ENCODE measurements around the gene EMID1.

The EMID1 gene

DNA sequence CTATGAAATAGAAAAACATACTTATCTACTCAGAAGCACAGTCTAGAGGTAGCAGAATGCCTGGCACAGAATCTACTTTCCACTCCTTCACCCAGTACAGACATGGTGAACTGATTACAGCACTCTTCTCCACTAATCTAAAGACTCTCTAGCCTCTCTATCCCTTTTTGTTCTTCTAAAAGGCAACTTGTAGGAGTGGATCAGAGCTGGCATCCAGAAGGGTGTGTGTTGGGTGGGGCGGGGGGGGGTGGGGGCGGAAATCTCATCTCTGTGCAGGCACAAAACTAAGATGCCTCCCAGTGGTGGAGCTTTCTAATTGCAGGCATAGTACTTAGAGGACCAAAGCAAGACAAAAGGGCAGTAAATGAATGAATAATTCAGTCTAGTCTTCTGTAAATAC is 11.5 kb upstream of the EMID1 start:
- H3K27ac ChIP-seq = no peak overlapping the region
- no peak for DNase-seq (ENCODE audit: low read depth, low spot score)

GRCh38 chr22:29195118-29195963 is 10.4 kb upstream of the EMID1 start:
- DNase-seq (ENCODE audit: low read depth, low spot score) = no peak
- H3K27ac ChIP-seq = no peak overlapping the region

DNA sequence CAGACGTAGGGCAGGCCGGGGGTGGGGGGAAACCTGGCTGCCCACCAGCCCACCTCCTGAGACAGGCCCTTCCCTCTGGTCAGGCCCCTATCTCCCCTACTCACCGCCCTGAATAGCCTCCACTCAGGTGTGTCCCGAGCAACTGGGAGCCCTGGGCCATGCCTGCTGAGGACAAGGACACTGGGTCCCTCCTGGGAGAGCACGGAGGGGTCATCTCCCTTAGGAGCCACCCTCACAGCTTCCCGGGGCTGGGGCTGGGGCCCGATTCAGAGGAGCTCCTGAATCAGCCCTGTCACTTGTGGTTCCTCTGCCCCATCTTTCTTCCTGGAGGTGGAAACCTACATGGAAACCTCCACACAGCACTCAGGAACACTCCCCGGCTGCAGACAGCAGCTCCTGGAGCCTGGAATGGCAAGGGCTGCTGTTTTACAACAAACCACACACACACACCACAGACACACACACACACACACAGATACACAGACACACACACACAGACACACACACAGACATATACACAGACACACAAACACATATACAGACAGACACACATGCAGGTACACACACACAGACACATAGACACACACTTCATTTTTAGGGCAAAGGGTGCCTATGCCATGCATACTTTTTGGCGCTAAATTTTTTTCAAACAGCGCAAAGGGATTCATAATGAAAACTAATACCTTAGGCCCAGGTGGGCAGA is 9.6 kb upstream of the EMID1 start:
- no peak overlapping the region for H3K27ac ChIP-seq
- no peak for DNase-seq (ENCODE audit: low read depth, low spot score)

- no peak for DNase-seq (ENCODE audit: low read depth, low spot score)
- H3K27ac ChIP-seq = no peak overlapping the region
These were observed 8.6 kb upstream of the EMID1 start for GRCh38 chr22:29197096-29197495.

- H3K27ac ChIP-seq = no peak overlapping the region
- no peak for DNase-seq (ENCODE audit: low read depth, low spot score)
These were observed 7.5 kb upstream of the EMID1 start for GRCh38 chr22:29198240-29198639.

- DNase-seq (ENCODE audit: low read depth, low spot score) = no peak
- no peak overlapping the region for H3K27ac ChIP-seq
These were observed 5.8 kb upstream of the EMID1 start for GRCh38 chr22:29199702-29200400.

DNA sequence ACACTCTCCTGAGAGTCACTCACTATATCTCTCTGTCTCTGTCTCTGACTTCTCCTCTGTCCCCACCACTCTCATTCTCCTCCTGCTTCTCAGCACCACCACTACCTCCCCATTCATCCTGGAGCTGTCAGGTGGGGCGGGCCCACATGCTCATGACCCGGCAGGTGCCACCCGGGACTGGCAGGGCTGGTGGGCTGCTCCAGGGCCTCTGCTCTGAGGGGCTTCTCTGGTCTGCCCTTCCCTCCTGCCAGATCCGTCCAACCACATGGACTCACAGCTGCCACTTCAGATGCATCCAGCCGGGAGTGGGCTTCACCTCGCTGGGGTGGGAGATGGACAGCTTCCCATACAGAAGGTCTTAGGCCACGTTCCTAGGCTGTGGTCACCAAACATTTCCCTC is 4.8 kb upstream of the EMID1 start:
- H3K27ac ChIP-seq = no peak overlapping the region
- DNase-seq (ENCODE audit: low read depth, low spot score) = no peak

DNA sequence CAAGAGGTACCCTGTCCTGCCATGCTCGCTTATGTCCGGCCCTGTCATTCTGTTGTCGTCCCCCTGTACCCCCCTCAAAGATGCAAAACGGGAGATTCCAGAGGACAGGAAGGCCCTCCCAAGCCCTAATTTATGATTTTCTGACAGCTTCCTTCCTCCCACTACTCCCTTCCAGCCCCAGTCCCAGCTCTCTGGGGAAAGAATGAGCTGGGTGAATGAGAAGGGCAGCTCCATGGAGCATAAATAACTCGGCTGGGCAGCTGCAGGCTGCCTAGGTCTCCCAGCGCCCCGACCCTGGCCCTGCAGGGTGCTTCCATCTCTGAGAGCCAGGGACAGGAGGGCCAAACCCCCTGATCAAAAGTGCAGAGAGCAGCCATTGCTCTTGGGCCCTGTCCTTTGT is 3.9 kb upstream of the EMID1 start:
- H3K27ac ChIP-seq = no peak overlapping the region
- DNase-seq (ENCODE audit: low read depth, low spot score) = no peak

DNA sequence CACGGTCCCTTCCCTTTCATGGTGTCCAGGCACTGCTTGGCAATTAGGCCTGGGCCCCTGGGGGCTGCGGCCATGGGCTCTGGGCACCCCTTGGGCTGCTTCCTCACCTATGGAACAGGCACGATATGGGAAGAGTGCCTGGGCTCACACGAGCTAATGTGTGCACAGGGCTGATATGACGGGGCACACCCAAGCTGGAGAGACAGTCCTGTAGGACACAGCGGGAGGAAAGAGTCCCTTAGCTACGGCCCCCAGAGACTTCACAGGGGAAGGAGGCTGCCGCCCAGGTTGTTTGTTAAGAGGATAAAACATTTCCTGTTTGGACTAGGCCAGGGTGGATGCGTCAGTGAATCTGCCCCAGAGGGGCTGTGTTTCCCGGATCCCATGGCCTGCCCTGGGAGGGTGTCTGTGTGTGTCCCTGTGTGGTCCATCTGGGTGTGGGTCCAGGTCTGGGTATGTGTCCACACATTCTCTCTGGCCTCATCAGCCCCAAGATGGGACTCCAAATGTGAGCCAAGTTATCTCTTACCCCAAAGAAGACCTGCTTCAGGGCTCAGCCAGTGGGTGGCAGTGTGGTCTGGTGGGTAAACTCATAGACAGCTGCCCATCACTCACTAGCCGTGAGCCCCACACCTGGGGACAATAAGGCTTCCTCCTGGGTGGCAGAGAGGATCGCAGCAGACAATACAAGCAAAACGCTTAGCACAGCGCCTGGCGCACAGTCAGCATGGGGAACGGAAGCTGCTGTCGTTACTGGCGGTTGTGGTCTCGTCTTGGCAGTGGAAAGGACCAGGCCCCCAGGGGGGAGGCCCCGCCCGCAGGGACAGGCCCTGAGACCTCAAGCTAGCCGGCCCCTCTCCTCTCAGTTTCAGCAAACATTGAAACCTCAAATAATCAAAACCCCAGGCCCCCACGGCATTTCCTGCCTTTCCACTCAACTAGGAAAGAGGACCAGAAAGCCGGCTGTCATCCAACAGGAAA is 3.2 kb upstream of the EMID1 start:
- H3K27ac ChIP-seq = no peak overlapping the region

DNA sequence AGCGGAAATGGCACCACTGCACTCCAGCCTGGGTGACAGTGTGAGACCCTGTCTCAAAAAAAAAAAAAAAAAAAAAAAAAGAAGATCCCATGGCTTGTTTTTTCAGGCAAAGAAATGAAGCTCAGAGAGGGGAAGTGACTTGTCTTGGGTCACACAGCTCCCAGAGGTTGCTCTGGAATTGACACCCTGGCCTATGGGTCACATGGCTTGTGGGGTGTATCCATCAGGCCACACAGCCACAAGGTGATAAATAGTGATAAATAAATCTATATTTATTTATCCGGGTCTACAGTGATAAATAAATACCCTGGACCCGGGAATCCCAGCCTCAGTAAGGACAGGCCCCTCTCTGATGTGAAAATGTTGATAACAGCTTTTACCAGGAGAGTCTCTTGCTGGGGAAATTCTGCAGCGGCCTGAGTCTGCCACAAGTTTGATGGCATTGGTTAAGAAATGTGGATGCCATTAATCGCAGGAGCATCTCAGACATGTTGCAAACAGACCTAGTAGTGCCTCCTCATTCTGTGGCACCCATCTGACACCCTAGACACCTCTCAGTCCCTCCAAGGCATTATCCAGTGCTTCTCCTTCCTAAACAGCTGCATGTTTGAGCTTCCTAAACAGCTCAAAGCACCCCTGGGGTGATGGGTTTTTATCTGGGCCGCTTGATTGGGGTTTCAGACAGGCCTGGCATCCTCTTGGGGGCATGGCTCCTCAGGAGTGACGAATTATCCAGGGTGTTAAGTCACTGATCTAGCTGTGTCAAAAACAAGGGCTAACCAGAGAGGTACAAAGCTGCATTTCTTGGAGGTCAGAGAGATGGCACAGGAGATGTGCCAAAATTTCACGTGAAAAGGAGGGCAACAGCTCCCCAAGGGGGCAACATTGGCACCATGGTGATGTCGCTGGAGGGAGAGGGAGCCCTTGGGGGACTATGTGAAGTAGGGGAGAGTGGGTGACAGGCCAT is 1.9 kb upstream of the EMID1 start:
- DNase-seq (ENCODE audit: low read depth, low spot score) = no peak
- H3K27ac ChIP-seq = no peak overlapping the region

More for the DNA sequence above, 3.2 kb upstream of the EMID1 start:
- DNase-seq (ENCODE audit: low read depth, low spot score) = no peak

DNA sequence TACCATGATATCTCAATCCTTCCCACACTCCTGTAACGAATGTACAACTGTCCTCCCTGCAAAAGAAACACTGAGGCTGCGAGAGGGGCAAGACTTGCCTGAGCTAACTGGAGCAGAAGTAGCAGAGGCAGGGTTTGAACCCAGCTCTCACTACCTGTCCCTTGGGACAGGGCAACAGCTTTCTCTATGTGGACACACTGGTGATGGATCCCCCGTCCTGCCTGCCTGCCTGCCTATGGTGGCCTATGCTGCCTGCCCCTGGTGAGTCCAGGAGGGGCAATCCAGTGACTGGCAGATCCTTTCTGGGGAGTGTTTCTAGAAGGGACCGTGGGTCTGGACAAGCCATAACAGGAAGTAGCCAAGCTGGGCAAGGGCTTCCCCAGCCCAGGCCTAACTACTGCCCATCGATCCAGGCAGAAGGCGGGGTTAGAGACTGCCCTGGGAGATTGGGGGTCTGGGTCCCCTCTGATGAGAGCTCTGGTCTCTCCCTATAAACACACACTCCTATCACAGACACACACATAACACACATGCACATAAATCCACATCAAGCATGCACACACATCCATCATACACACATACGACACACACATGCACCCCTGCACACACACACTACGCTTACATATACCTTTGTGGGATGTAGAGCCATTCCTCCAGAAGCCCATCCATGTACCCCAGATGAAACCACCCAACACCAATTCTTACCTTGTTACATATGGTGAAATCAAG is 1.1 kb upstream of the EMID1 start:
- DNase-seq (ENCODE audit: low read depth, low spot score) = no peak

GRCh38 chr22:29205252-29205593 is 473 bp upstream of the EMID1 start:
- no peak for DNase-seq (ENCODE audit: low read depth, low spot score)
- no peak overlapping the region for H3K27ac ChIP-seq

More for the DNA sequence above, 1.1 kb upstream of the EMID1 start:
- no peak overlapping the region for H3K27ac ChIP-seq

- H3K27ac ChIP-seq = no peak overlapping the region
- DNase-seq (ENCODE audit: low read depth, low spot score) = no peak
These were observed 911 bp downstream of the EMID1 start for GRCh38 chr22:29206372-29207242.

DNA sequence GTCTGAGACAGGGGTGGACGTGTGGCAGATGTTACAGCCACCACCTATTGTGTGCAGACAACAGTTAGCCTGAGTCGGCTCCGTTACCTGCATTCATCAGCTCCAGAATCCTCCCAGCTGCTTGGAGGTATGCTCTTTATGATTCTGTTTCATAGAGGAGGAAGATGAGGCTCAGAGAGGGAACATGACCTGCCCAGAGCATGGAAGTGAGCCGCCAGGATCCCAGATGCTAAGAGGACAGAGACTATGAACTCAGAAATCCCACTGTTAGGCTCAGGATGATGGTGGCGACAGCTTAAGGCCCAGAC is 1.5 kb downstream of the EMID1 start:
- DNase-seq (ENCODE audit: low read depth, low spot score) = no peak
- no peak overlapping the region for H3K27ac ChIP-seq

- H3K27ac ChIP-seq = no peak overlapping the region
- no peak for DNase-seq (ENCODE audit: low read depth, low spot score)
These were observed 2.1 kb downstream of the EMID1 start for GRCh38 chr22:29207562-29208501.

DNA sequence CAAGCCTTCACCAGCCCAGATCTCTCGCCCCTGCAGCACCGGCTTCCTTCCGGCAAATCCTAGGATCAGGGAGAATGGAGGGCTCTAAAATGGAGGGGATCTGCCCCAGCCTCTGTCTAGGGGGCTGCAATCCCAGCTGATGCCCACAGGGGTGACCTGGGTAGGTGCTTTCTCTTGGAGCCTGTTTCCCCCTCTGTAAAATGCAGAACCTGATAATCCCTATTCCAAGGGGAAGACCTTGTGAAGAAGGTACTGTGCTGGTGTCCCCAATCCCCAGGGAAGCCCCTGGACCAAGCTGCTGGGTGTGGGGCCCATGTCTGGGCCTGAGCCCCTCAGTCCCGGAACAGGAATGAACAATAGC is 2.8 kb downstream of the EMID1 start:
- no peak overlapping the region for H3K27ac ChIP-seq
- DNase-seq (ENCODE audit: low read depth, low spot score) = no peak
